Stimulated activated CD4-positive, alpha-beta T cell treated with anti-CD3 and anti-CD28 coated beads, TNF-alpha, amount 100 ng/mL, for 4 hours (primary cell): Measurements from ENCODE around the gene ZNF683.
"Not testable (repeated sequence)": the region's sequence is repeated elsewhere in the genome, so short reads cannot be mapped to it uniquely, and the experiment has no call there.

ENCODE experiments used
- DNase-seq, 3 experiments: peaks; one replicate each; pipeline ENCODE4 v3.0.0-alpha.2; 2020; ENCODE audit warnings: low read depth in 3 of 3

The ZNF683 gene

DNA sequence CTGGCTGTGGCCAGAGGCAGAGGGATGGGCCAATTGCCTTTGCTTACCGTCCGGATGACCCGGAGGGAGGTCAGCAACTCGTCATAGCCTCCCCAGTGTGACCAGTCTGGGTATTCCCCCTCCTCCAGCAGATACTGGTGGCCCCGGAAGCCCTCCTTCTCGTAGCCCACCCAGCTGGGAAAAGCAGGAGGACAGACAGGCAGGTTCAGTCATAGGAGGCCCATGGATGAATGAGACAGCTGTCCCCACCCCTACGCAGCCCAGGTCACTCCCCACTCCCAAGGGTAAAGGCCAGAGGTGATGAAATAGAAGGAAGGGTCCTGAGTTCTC lies 35.4 kb downstream of the ZNF683 start:
- DNase-seq = no peak

DNA sequence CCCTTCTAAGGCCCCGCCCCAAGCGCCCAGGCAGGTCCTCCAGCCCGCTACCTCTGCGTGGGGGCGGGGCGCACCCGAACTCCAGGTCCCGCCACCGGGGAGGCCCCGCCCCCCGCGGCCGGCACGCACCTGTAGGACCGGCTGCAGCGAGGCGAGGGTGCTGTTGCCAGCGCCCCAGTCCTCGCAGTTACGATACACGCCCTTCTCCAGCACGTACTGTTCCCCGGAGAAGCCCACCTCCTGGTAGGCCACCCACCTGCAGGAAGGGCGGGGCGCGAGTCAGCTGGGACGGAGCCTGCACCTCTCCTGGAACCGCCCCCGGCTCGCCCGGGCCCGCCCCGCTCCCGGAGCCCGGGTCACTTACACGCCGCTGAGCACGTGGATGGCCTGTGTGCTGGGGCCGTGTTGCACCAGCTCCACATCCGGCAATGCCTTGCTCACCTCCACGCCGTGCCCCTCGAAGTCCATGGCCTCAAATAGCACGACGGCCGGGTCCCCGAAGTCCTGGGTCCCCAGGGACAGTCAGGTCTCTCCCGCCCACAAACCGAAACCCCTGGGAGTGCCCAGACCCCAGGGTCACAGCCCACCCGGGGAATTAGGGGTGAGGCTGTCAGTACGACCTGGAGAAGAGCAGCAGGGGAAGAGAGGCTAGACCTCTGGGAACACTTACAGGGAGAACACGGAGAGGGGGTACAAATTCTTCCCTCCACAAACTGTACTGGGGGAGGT lies 35.9 kb downstream of the ZNF683 start:
- DNase-seq = peak; percentile 81 to 83 (median 82)

GRCh38 chr1:26335774-26336476 lies 36.6 kb downstream of the ZNF683 start:
- DNase-seq = no peak

- not testable (repeated sequence) for DNase-seq
Measured at GRCh38 chr1:26333312-26333711, 39.2 kb downstream of the ZNF683 start.

DNA sequence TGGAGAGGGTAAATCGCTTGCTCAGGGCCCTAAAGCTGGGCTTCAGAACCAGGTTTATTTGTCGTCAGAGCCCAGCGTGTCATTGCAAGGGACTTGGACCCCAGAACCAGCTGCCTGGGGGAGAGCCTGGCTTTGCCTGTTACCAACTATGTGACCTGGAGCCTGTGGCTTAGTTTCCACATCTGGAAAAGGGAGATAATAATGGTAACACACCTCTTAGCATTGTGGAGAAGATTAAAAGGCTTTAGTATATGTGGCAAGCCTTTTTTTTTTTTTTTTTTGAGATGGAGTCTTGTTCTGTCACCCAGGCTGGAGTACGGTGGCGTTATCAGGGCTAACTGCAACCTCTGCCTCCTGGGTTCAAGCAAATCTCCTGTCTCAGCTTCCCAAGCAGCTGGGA lies 42.3 kb downstream of the ZNF683 start:
- no peak for DNase-seq

GRCh38 chr1:26329380-26329779 lies 43.2 kb downstream of the ZNF683 start:
- not testable (repeated sequence) for DNase-seq

GRCh38 chr1:26328597-26328996 lies 44.0 kb downstream of the ZNF683 start:
- no peak for DNase-seq

DNA sequence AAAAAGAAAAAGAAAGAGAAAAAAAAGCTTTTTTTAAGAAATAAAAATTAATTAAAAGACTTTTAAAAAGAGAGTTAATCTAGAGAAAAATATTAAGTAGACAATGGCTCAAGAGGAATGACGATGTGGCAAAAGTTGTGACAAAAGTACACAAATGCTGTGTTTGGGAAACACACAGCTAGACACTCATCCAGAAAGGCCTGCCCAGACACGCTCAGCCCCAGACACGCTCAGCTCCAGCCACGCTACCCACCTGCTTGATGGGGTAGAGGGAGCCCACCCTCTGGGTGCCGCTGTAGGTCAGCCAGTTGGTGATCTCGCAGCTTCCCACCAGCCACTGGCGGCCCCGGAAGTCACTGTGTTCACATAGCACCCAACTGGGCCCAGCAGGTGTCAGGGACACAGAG lies 44.6 kb downstream of the ZNF683 start:
- DNase-seq = no peak

DNA sequence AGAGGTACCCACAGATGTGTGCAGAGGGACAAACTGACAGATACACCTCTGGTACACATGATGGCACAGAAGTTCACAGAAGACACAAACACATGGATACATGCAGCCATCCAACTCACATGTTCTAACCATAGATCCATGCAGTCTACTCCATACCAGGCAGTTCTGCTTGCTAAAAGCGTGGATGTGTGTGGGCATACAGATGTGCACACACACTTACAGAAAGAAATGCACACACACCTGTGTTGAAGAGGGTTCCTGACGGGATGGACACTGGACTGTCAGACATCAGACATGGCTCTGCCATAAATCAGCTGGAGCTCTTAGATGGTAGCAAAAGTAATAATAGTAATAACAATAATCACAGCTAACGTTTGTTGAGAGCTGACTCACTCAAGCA lies 48.0 kb downstream of the ZNF683 start:
- no peak for DNase-seq

DNA sequence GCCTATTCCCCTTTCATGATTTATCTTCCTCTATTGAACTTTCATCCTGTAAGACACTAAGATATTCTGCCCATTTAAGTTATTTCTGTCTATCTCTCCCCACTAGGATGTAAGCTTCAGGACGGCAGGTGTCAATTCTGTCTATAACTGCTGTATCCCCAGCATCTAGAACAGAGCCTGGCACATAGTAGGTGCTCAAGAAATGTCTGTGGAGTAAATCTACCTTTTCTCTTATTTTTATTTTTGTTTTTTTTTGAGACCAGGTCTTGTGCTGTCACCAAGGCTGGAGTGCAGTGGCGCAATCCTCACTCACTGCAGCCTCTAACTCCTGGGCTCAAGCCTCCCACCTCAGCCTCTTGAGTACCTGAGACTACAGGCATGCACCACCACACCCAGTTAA lies 49.2 kb downstream of the ZNF683 start:
- DNase-seq = no peak

- no peak for DNase-seq
Measured at GRCh38 chr1:26322042-26322331, 50.6 kb downstream of the ZNF683 start.

DNA sequence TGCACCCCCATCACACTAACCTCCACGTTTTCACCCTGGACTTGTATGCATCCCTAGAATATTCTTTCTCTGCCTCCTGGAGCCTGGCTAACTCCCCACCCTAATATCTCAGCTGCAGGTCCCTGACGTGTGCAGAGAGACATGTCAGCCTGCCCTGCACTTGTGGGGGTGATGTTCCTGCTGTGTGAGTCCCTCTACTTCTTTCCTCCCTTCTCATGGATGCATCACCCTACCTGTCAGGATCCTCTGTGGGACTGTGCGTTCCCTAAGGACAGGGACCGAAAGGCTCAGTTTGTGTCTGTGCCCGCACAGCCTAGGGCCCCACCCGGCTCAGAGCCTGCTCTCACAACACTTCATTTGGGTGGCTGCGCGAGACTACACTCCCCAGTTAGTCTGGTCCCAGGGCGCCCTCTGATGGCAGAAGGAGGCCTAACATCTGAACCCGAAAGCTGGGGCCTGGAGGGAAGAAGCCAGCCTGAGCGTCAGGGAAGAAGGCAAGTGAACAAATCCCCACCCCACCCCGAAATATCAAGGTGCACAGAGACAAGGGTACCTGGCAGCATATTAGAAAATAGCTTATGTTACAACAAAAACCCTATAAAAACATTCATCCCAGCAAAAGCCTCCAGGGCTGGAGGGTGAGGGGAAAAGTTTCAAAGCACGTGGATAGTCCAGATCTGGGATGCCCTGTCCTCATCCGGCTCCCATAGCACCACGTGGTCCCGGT lies 51.1 kb downstream of the ZNF683 start:
- DNase-seq = peak; percentile 91 to 95 (median 93)

GRCh38 chr1:26320896-26321295 lies 51.7 kb downstream of the ZNF683 start:
- no peak for DNase-seq

GRCh38 chr1:26318338-26319064 lies 54.0 kb downstream of the ZNF683 start:
- no peak for DNase-seq

DNA sequence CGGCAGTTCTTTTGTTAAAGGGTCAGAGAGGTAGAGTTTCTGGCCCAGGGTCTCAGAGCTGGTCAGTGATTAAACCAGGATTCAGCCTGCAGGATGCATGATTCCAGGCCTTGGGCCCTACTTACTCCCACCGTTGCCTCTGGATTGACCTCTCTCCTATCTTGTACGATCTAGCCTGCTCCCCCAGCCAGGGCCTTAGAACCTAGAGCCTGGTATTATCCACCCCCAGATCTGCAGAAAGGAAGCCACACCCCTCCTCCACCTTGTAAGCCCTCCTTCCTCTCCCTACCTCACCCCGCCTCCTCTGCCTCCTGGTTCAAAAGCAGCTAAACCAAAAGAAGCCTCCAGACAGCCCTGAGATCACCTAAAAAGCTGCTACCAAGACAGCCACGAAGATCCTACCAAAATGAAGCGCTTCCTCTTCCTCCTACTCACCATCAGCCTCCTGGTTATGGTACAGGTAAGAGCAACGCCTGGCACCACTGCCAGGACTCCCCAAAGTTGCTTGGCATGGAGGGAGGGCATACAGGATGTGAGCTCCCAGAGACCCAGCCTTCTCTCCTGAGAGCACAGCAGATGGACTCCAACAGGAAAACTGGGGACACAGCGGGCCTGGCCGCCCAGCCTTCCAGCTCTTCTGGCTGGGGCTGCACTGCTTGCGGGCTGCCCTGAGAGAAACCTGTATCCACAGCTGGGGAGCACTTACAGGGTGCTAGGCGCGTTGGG lies 54.8 kb downstream of the ZNF683 start, which contains the start of gene CD52:
TSS of gene CD52 (plus strand) at position 347 of the 726 bp plus-strand sequence. CDS start at position 407, 60 bp downstream.
- DNase-seq = peak; percentile 35 to 74 (median 54)

- DNase-seq = no peak
Measured at GRCh38 chr1:26317146-26317545, 55.4 kb downstream of the ZNF683 start.

DNA sequence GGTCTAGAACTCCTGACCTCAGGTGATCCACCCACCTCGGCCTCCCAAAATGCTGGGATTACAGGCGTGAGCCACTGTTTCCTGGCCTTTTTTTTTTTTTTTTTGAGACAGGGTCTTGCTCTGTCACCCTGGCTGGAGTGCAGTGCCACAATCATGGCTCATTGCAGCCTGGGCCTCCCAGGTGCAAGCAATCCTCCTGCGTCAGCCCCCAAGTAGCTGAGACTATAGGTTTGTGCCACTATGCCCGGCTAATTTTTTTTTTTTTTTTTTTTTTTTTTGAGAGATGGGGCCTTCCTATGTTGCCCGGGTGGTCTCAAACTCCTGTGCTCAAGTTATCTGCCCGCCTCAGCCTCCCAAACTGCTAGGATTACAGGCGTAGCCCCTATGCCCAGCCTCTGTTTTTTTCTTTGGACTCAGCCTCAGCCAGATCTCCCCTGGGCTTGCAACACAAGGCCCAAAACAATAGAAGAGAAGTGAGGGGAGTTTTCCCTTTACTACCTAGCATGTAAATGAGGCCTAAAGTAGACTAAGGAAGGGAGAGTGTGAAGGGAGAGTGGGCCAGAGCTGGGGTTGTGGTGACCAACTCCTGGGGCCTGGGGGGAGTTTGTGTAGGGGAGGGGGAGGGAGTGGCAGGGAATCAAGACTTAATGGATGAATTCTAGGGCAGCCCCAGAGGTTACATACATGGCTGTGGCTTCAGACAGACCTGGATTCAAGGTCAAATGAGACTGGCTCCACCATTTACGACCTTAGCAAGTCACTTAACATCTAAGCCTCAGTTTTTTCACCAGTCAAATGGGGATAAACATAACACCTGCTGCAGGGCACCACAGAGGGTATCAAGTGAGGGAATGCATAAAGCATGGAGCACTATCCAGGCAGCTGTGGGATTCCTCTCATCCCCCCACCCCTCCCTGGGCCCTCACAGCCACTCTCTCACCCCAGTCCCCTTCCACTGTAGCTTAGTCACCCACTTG lies 56.4 kb downstream of the ZNF683 start:
- no peak for DNase-seq

DNA sequence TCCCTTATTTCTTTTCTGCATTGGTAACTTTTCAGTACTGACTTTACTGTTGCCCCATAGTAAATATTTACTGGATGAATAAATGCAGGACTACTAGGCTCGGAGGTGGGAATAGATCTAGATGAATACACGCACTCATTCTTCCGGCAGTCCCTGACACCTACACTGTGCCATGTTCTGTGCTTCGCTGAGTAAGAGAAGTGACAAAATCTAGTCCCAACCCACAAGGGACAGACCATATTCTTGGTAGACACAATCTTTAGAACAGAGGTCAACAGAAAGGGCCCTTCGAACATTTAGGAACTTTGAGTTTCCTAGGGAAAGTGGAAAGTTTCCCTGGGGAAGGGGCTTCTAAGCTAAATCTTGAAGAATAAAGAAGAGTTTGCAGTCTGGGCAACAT lies 58.0 kb downstream of the ZNF683 start:
- no peak for DNase-seq
